SU-DHL-6 (cell line): ENCODE results near the gene DDX51.

ENCODE experiments used
- H2AFZ ChIP-seq: fragments of 200-600 bp; sonication (generic); 2 replicates; pipeline ENCODE4 v1.6.1; 2014; ENCODE audit warnings: low read depth, mild to moderate bottlenecking, moderate library complexity, mixed read lengths, antibody characterized with exemption, low read length; ENCODE audit not compliant: severe bottlenecking
- H3F3A ChIP-seq: fragments of 200-600 bp; shearing (Covaris generic); 2 replicates; pipeline ENCODE4 v1.6.0; 2016; ENCODE audit warnings: antibody characterized with exemption, mild to moderate bottlenecking; ENCODE audit not compliant: insufficient read depth
- H3K27ac ChIP-seq: fragments of 200-600 bp; sonication (generic); 2 replicates; pipeline ENCODE4 v1.5.1; 2016; ENCODE audit warnings: low read depth, mild to moderate bottlenecking, low read length, moderate library complexity, mixed read lengths
- H3K27me3 ChIP-seq: fragments of 200-600 bp; sonication (generic), shearing (Covaris generic); 2 replicates; pipeline ENCODE4 v1.6.0; 2014; ENCODE audit warnings: mild to moderate bottlenecking, low read length
- H3K36me3 ChIP-seq: fragments of 200-600 bp; sonication (generic); 2 replicates; pipeline ENCODE4 v1.6.1; 2014; ENCODE audit warnings: mild to moderate bottlenecking, low read length, mixed read lengths
- H3K4me2 ChIP-seq: fragments of 300-600, 200-600 bp; shearing (Covaris generic), sonication (generic); 2 replicates; pipeline ENCODE4 v1.6.0; 2014; ENCODE audit warnings: low read length, low read depth, mild to moderate bottlenecking; ENCODE audit not compliant: poor library complexity, severe bottlenecking
- H3K4me3 ChIP-seq: fragments of 200-600 bp; sonication (generic); 2 replicates; pipeline ENCODE4 v1.5.1; 2014; ENCODE audit warnings: antibody characterized with exemption, low read length, mild to moderate bottlenecking, mixed read lengths; ENCODE audit not compliant: insufficient read depth, poor library complexity, severe bottlenecking
- H3K79me2 ChIP-seq: fragments of 200-600 bp; sonication (generic); 2 replicates; pipeline ENCODE4 v1.6.1; 2014; ENCODE audit warnings: mild to moderate bottlenecking, low read length, moderate library complexity; ENCODE audit not compliant: insufficient read depth
- H3K9ac ChIP-seq: fragments of 200-600 bp; sonication (generic); 2 replicates; pipeline ENCODE4 v1.7.0; 2014; ENCODE audit warnings: mild to moderate bottlenecking, low read length
- H3K9me2 ChIP-seq: fragments of 200-600 bp; sonication (generic); replicated peaks from 2 replicates; pipeline ENCODE4 v1.6.1; 2014; ENCODE audit warnings: low read length; ENCODE audit not compliant: insufficient read depth
- H3K9me3 ChIP-seq: fragments of 200-600 bp; sonication (generic); 2 replicates; pipeline ENCODE4 v1.6.1; 2014; ENCODE audit warnings: low read length, mixed read lengths; ENCODE audit not compliant: insufficient read depth
- H4K20me1 ChIP-seq: fragments of 200-600 bp; sonication (generic); 2 replicates; pipeline ENCODE4 v1.6.1; 2014; ENCODE audit warnings: low read depth, mild to moderate bottlenecking, antibody characterized with exemption, low read length, moderate library complexity, mixed read lengths
- CTCF ChIP-seq: fragments of 200-600 bp; sonication (generic); IDR thresholded peaks from one replicate; pipeline ENCODE4 v1.5.1; 2017; ENCODE audit warnings: antibody characterized with exemption, mild to moderate bottlenecking, low read length, moderate library complexity; ENCODE audit not compliant: insufficient read depth, poor library complexity, severe bottlenecking
- EZH2phosphoT487 ChIP-seq: fragments of 200-600 bp; sonication (generic), shearing (Covaris generic); conservative IDR thresholded peaks from 2 replicates; pipeline ENCODE4 v1.6.1; 2018; ENCODE audit warnings: mild to moderate bottlenecking, antibody characterized with exemption, low read length, moderate library complexity, mixed read lengths

The DDX51 gene

GRCh38 chr12:132172619-132173018, 28.5 kb upstream of the DDX51 start:
- H3K9me2 ChIP-seq = no peaks in the 10 kb centered on the region
- H3K9me3 ChIP-seq = no peaks in the 10 kb centered on the region
- H3K79me2 ChIP-seq = no peaks in the 10 kb centered on the region
- H3K36me3 ChIP-seq = no peaks in the 10 kb centered on the region
- H3K27ac ChIP-seq = no peak overlapping the region
- no peaks in the 10 kb centered on the region for H3K27me3 ChIP-seq
- H3K4me3 ChIP-seq = no peak overlapping the region
- H3F3A ChIP-seq = no peaks in the 10 kb centered on the region
- no peak for TF ChIP-seq EZH2phosphoT487
- no peak for TF ChIP-seq CTCF
- H4K20me1 ChIP-seq = no peaks in the 10 kb centered on the region
- H2AFZ ChIP-seq = no peak overlapping the region
- H3K4me2 ChIP-seq = no peak overlapping the region
- H3K9ac ChIP-seq = no peak overlapping the region

DNA sequence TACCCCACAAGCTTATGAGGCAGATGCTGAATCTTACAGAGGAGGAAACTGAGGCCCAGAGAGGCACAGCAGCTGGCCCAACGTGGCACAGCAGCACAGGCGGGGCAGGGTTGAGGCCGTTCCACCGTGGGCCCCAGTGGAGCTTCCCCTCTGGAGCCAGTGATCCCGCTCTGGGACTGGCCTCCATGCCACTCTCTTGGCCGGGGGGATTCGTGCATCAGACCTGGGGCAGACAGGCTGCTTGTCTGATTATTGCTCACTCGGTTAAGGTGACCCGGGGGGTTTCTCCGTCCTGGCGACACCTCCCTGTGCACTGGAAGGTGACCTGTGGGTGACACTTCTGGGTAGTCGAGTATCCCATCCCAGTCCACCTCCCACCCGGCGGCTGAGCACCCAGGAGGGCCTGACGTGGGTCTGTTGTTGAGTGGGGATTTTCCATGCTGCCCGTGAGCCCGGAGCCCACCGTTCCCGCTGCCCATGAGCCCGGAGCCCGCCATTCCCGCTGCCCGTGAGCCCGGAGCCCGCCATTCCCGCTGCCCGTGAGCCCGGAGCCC, 27.9 kb upstream of the DDX51 start:
- Histone ChIP-seq H2AFZ (no peak overlapping the region), H3K4me3 (no peak overlapping the region), H3K9ac (no peak overlapping the region), H3K79me2 (no peaks in the 10 kb centered on the region), H3F3A (no peaks in the 10 kb centered on the region), H4K20me1 (no peaks in the 10 kb centered on the region), H3K9me2 (no peaks in the 10 kb centered on the region), H3K27ac (no peak overlapping the region), H3K4me2 (no peak overlapping the region), H3K36me3 (no peaks in the 10 kb centered on the region), H3K9me3 (no peaks in the 10 kb centered on the region), H3K27me3 (no peaks in the 10 kb centered on the region)
- TF ChIP-seq CTCF (no peak), EZH2phosphoT487 (no peak)

DNA sequence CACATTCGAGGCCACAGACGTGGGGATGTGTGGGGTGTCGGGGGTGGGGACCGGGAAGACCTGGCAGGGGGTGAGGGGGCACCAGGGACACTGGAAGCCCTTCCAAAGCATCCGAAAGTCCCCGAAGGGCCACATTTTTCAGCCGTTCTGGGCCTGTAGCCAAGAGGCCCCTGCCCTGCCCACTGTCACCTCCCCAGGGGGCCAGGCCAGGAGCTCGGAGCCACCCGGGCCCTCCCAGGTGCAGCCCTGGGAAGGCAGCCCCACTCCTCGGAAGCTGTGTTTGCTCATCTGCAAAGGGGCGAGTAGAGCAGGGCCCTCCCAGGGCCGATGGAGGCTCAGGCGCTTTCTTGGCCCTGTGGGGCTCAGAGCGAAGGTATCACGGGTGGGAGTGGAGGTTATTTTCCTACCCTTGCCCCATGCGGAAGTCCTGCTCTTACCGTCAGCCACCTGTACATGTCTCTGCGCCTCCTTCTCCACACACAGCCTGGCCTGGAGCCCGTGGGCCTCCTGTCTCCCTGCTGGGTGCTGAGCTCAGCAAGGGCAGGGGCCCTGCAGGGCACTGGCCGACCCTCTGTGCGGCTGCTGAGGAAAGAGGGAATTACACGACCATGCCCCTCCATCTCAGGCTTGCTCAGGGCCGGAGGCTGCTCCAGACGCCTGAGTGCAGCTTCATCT, 27.3 kb upstream of the DDX51 start:
- TF ChIP-seq EZH2phosphoT487 (no peak), CTCF (no peak)
- H3K9me3 ChIP-seq = no peaks in the 10 kb centered on the region
- no peaks in the 10 kb centered on the region for H3K27me3 ChIP-seq
- no peaks in the 10 kb centered on the region for H3K79me2 ChIP-seq
- H2AFZ ChIP-seq = no peak overlapping the region
- H3K4me2 ChIP-seq = no peak overlapping the region
- no peaks in the 10 kb centered on the region for H3K9me2 ChIP-seq
- H3K36me3 ChIP-seq = no peaks in the 10 kb centered on the region
- H4K20me1 ChIP-seq = no peaks in the 10 kb centered on the region
- H3F3A ChIP-seq = no peaks in the 10 kb centered on the region
- no peak overlapping the region for H3K9ac ChIP-seq
- no peak overlapping the region for H3K4me3 ChIP-seq
- H3K27ac ChIP-seq = no peak overlapping the region
